ENCODE results near the gene SLC39A6. TPM values are rescaled to one million over a fixed set of nuclear protein-coding genes. Genes with fewer than 3 reads are reported as not detected.
"Not testable (repeated sequence)": the region's sequence is repeated elsewhere in the genome, so short reads cannot be mapped to it uniquely, and the experiment has no call there.

SLC39A6 gene
- total and polyA plus RNA-seq, 8 donors: 2.9 to 24.5 (median 16.4) TPM

DNA sequence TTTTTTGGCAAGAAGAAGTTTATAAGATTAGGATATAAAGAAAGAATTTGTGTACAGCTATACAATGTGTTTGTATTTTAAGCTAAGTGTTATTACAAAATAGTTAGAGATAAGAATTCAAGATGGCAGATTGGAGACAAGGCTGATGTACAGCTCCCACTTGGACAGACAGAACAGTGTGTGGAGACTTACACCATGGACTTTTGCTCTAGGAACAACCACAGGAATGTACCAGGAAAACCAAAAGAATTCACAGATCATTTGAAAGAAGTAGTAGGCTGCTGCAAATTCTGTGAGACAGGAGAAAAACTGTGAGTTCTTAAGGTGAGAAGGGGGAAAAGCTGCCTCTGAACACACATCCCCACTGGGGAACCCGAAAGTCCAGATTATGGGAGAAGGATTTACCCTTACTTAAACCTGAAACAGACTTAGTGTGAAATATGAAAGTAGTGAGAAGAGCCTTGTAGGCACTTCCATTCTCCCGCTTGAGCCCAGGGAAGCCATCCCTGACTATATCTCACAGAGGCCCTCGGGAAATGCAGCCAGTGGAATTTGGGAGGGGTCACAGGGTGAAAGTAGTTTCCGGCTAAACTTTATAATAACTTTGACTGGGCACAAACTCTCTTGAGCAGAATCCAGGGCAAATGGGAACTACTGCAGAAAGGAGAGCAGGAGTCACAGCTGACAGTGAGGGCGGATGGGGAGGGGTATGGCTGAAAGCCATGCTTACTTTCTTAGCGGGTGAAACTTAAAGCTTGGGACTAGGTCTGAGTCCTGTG lies 50.2 kb downstream of the SLC39A6 start:
- H3K36me3 ChIP-seq: no peaks in the 10 kb centered on the region
- no peaks in the 10 kb centered on the region for H3K4me1 ChIP-seq
- 75 to 86% methylated on average over 6 of the region's 6 CpGs for WGBS, 2 donors
- TF ChIP-seq, protein P1, sequence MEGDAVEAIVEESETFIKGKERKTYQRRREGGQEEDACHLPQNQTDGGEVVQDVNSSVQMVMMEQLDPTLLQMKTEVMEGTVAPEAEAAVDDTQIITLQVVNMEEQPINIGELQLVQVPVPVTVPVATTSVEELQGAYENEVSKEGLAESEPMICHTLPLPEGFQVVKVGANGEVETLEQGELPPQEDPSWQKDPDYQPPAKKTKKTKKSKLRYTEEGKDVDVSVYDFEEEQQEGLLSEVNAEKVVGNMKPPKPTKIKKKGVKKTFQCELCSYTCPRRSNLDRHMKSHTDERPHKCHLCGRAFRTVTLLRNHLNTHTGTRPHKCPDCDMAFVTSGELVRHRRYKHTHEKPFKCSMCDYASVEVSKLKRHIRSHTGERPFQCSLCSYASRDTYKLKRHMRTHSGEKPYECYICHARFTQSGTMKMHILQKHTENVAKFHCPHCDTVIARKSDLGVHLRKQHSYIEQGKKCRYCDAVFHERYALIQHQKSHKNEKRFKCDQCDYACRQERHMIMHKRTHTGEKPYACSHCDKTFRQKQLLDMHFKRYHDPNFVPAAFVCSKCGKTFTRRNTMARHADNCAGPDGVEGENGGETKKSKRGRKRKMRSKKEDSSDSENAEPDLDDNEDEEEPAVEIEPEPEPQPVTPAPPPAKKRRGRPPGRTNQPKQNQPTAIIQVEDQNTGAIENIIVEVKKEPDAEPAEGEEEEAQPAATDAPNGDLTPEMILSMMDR (IDR thresholded peaks at IDR 0.05): no peak
- peaks cover 0 to 4% (median 0%) of the 10 kb centered on the region in 4 donors for H3K9me3 ChIP-seq
- FAIRE-seq (no peak), ATAC-seq (no peak), DNase-seq (no peak)
- no peaks in the 10 kb centered on the region for H3K27me3 ChIP-seq
- intact Hi-C loops (cut with DNase I): no loop called here
- no peak overlapping the region for H3K27ac ChIP-seq
- H3K4me3 ChIP-seq: no peak overlapping the region

DNA sequence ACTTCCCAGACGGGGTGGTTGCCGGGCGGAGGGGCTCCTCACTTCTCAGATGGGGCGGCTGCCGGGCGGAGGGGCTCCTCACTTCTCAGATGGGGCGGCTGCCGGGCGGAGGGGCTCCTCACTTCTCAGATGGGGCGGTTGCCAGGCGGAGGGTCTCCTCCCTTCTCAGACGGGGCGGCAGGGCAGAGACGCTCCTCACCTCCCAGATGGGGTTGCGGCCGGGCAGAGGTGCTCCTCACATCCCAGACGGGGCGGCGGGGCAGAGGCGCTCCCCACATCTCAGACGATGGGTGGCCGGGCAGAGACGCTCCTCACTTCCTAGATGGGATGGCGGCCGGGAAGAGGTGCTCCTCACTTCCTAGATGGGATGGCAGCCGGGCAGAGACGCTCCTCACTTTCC lies 51.4 kb downstream of the SLC39A6 start:
- DNase-seq; H3K27ac ChIP-seq; ATAC-seq; H3K9me3 ChIP-seq; H3K36me3 ChIP-seq; H3K4me3 ChIP-seq; H3K4me1 ChIP-seq; FAIRE-seq; intact Hi-C loops (cut with DNase I); H3K27me3 ChIP-seq: not testable (repeated sequence)
- WGBS, 2 donors: 93 to 97% methylated on average over 6 to 25 of the region's 27 CpGs

DNA sequence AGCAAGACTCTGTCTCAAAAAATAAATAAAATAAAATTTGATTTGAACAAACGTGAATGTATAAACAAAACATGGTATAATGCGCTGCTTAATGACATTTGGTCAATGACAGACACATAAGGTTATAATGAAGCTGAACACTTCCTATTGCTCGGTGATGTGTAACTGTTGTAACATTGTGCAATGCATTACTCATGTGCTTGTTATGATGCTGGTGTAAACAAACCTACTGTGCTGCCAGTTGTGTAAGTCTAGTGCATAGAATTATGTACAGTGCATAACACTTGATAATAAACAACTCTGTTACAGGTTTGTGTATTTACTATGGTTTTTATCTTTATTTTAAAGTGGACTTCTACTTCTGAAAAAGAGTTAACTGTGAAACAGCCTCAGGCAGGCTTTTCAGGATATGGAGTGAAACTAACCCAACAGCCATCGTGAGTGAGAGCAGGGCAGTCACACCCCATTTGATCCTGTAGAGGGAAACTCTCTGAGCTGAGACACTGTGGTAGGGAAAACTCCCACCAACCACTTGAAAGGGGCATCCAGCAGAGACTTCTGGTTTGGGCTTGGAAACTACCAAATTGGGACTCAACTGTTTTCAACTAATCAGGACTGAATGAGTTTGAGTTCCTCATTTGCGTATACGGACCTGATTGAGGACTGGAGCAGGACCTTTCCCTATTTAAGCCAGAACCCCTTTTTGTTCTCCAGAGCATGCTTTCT lies 53.1 kb downstream of the SLC39A6 start:
- FAIRE-seq (no peak), DNase-seq (no peak), ATAC-seq (no peak)
- Histone ChIP-seq H3K36me3 (no peaks in the 10 kb centered on the region), H3K4me3 (no peak overlapping the region), H3K9me3 (peaks cover 0 to under 1% (median 0%) of the 10 kb centered on the region in 4 donors), H3K4me1 (no peaks in the 10 kb centered on the region), H3K27ac (no peak overlapping the region), H3K27me3 (no peaks in the 10 kb centered on the region)
- WGBS, 2 donors: 63 to 75% methylated on average over 6 of the region's 6 CpGs
- TF ChIP-seq, protein P1 (IDR thresholded peaks at IDR 0.05): no peak
- intact Hi-C loops (cut with DNase I): no loop called here

DNA sequence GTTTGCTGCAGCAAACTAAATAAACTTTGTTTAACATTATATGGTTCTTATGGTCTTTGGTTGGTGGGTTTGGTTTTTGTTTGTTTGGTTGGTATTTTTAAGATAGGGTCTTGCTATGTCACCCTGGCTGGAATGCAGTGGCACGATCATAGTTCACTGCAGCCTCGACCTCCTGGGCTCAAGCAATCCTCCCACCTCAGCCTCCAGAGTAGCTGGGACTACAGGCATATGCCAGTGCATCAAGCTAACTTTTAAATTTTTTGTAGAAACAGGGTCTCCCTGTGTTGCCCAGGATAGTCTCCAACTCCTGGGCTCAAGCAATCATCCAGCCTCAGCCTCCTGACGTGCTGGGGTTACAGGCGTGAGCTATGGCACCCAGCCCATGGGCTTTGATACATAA lies 54.7 kb downstream of the SLC39A6 start:
- DNase-seq: no peak
- Histone ChIP-seq H3K9me3 (no peaks in the 10 kb centered on the region), H3K36me3 (no peaks in the 10 kb centered on the region), H3K4me1 (no peaks in the 10 kb centered on the region), H3K27ac (no peak overlapping the region), H3K27me3 (peaks cover 0 to 3% (median 0%) of the 10 kb centered on the region in 4 donors), H3K4me3 (no peak overlapping the region)
- TF ChIP-seq, protein P1 (IDR thresholded peaks at IDR 0.05): no peak
- 73 to 78% methylated on average over 4 of the region's 4 CpGs for WGBS, 2 donors
- ATAC-seq: no peak
- no peak for FAIRE-seq
- intact Hi-C loops (cut with DNase I): no loop called here

DNA sequence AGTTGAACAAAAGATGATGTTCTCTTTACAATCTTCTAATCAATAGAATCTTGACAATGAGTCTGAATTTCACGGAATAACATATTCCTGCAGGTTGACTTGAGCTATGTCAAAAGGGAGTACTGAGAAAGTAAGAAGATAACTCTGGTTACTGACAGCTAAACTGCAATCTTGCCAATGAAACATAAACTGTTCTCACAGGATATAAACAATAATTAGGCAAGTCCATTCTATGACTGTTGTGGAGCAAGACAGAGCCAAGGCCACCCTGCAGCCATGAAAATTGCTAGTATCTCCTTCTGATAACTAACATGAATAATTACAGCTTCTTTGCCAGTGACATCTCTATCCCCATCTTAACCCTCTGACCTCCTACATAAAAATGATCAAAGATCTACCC lies 55.5 kb downstream of the SLC39A6 start:
- no peak for DNase-seq
- no peak overlapping the region for H3K27ac ChIP-seq
- no peaks in the 10 kb centered on the region for H3K9me3 ChIP-seq
- TF ChIP-seq, protein P1 (IDR thresholded peaks at IDR 0.05): no peak
- intact Hi-C loops (cut with DNase I): no loop called here
- no peaks in the 10 kb centered on the region for H3K4me1 ChIP-seq
- peaks cover 0 to 3% (median 0%) of the 10 kb centered on the region in 4 donors for H3K27me3 ChIP-seq
- no peak for FAIRE-seq
- 48 to 53% methylated on average over 1 of the region's 1 CpG for WGBS, 2 donors
- no peak for ATAC-seq
- H3K36me3 ChIP-seq: no peaks in the 10 kb centered on the region
- no peak overlapping the region for H3K4me3 ChIP-seq

DNA sequence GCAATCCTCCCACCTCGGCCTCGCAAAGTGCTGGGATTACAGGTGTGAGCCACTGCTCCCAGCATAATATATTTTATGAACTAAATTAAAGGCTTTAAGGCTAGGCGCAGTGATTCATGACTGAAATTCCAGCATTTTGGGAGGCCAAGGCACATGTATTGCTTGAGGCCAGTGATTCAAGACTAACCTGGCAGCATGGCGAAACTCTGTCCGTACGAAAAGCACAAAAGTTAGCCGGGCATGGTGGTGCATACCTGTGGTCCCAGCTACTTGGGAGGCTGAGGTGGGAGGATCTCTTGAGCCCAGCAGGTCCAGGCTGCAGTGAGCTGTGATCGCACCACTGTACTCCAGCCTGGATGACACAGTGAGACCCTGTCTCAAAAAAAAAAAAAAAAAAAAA lies 56.7 kb downstream of the SLC39A6 start:
- intact Hi-C loops (cut with DNase I); H3K4me1 ChIP-seq; FAIRE-seq; H3K36me3 ChIP-seq; H3K27me3 ChIP-seq; H3K27ac ChIP-seq; H3K4me3 ChIP-seq; DNase-seq; ATAC-seq; H3K9me3 ChIP-seq: not testable (repeated sequence)
- WGBS, 2 donors: 88 to 94% methylated on average over 8 of the region's 8 CpGs

Data from pancreas (tissue), 10 donors.